Transverse colon (tissue), 3 donors: ENCODE measurements around the gene GABRR2.

Source experiments
- CTCF ChIP-seq, 5 experiments: fragments of 200-600 bp in 3 of 5; fragments of 450-650 bp in 2 of 5; sonication (generic) in 3 of 5; IDR thresholded peaks; 1 replicate in 2 of 5; 2 replicates in 3 of 5; pipeline ENCODE4 v1.5.1; 2016 to 2017; ENCODE audit warnings: antibody characterized with exemption in 5 of 5, inconsistent platforms in 3 of 5, mild to moderate bottlenecking in 2 of 5, moderate library complexity in 1 of 5
- EP300 ChIP-seq: sonication (generic); formaldehyde crosslinking; IDR thresholded peaks from one replicate; pipeline ENCODE4 v1.6.1; 2017; ENCODE audit warnings: antibody characterized with exemption, low read depth
- POLR2A ChIP-seq: fragments of 450-650 bp; IDR thresholded peaks from one replicate; pipeline ENCODE4 v1.6.1; 2016; ENCODE audit warnings: antibody characterized with exemption, mild to moderate bottlenecking, moderate library complexity

DNA sequence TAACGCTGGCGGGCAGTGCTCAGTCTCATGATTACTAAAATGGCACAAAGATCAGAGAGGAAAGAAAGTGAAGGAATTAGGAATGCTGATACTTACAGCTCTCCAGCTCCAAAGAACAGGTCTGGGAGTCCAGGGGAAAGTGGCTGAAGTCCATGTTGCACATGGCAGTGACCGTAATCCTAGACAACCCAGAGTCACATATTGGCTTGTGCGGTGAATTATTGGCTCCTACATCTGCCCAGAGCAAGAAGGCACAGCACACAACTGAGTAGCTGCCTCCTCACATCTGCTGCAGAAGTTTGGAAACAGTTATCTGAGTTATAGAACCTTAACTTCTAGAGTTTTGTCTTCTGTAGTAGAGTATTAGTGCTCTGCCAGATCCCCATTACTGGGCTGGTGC lies 47.2 kb downstream of the GABRR2 start:
- TF ChIP-seq CTCF (IDR thresholded peaks at IDR 0.05): no peak
- no peak for TF ChIP-seq POLR2A
- no peak for TF ChIP-seq EP300
